ENCODE data around the gene MED16.

- TF ChIP-seq, protein P1, sequence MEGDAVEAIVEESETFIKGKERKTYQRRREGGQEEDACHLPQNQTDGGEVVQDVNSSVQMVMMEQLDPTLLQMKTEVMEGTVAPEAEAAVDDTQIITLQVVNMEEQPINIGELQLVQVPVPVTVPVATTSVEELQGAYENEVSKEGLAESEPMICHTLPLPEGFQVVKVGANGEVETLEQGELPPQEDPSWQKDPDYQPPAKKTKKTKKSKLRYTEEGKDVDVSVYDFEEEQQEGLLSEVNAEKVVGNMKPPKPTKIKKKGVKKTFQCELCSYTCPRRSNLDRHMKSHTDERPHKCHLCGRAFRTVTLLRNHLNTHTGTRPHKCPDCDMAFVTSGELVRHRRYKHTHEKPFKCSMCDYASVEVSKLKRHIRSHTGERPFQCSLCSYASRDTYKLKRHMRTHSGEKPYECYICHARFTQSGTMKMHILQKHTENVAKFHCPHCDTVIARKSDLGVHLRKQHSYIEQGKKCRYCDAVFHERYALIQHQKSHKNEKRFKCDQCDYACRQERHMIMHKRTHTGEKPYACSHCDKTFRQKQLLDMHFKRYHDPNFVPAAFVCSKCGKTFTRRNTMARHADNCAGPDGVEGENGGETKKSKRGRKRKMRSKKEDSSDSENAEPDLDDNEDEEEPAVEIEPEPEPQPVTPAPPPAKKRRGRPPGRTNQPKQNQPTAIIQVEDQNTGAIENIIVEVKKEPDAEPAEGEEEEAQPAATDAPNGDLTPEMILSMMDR (IDR thresholded peaks at IDR 0.05; ENCODE audit: low read length): no peak
- no peak for TF ChIP-seq EZH2 (IDR thresholded peaks at IDR 0.05; ENCODE audit: borderline replicate concordance, low read length)
Observed at GRCh38 chr19:929891-930258, 36.9 kb upstream of the MED16 start.
